CD4-positive, alpha-beta T cell treated with Interleukin-6 for 4 hours (primary cell): ENCODE results near the gene LRRC45.

Source experiments
- DNase-seq: peaks from one replicate; pipeline ENCODE4 v3.0.0-alpha.2; 2020; ENCODE audit warnings: mixed read lengths

The LRRC45 gene

GRCh38 chr17:82053556-82054263 lies 30.6 kb downstream of the LRRC45 start:
- no peak for DNase-seq

GRCh38 chr17:82054351-82055022 lies 31.4 kb downstream of the LRRC45 start:
- DNase-seq = no peak

- no peak for DNase-seq
Measured at GRCh38 chr17:82055023-82055964, 32.2 kb downstream of the LRRC45 start.

GRCh38 chr17:82055965-82056728 lies 33.0 kb downstream of the LRRC45 start:
- DNase-seq = no peak

- no peak for DNase-seq
Measured at GRCh38 chr17:82056729-82057621, 33.9 kb downstream of the LRRC45 start.

- DNase-seq = no peak
Measured at GRCh38 chr17:82058230-82058854, 35.2 kb downstream of the LRRC45 start.

GRCh38 chr17:82058855-82059249 lies 35.7 kb downstream of the LRRC45 start:
- no peak for DNase-seq

- no peak for DNase-seq
Measured at GRCh38 chr17:82059272-82060000, 36.3 kb downstream of the LRRC45 start.

GRCh38 chr17:82060001-82060380 lies 36.9 kb downstream of the LRRC45 start:
- no peak for DNase-seq

GRCh38 chr17:82060614-82061013 lies 37.5 kb downstream of the LRRC45 start:
- DNase-seq = no peak

- no peak for DNase-seq
Measured at GRCh38 chr17:82061047-82061925, 38.2 kb downstream of the LRRC45 start.

GRCh38 chr17:82062076-82062983 lies 39.2 kb downstream of the LRRC45 start:
- DNase-seq = no peak

GRCh38 chr17:82062984-82063368 lies 39.9 kb downstream of the LRRC45 start:
- DNase-seq = no peak

- DNase-seq = no peak
Measured at GRCh38 chr17:82063424-82064415, 40.6 kb downstream of the LRRC45 start.

- DNase-seq = no peak
Measured at GRCh38 chr17:82064433-82065192, 41.5 kb downstream of the LRRC45 start.

- DNase-seq = peak; percentile 46
Measured at GRCh38 chr17:82065193-82065637, 42.1 kb downstream of the LRRC45 start.
